ENCODE data around the gene DDIT4.

DDIT4 gene

GRCh38 chr10:72250666-72251065, 23.1 kb upstream of the DDIT4 start:
- DNase-seq: no peak

- DNase-seq: no peak
Observed at GRCh38 chr10:72251635-72252034, 22.1 kb upstream of the DDIT4 start.

GRCh38 chr10:72252972-72253371, 20.8 kb upstream of the DDIT4 start:
- DNase-seq: no peak

- DNase-seq: no peak
Observed at GRCh38 chr10:72253578-72253977, 20.1 kb upstream of the DDIT4 start.

- DNase-seq: no peak
Observed at GRCh38 chr10:72254813-72255568, 18.7 kb upstream of the DDIT4 start.

GRCh38 chr10:72255977-72256729, 17.6 kb upstream of the DDIT4 start:
- no peak for DNase-seq

GRCh38 chr10:72257051-72257892, 16.5 kb upstream of the DDIT4 start:
- DNase-seq: no peak

GRCh38 chr10:72258617-72259016, 15.1 kb upstream of the DDIT4 start:
- DNase-seq: no peak

- no peak for DNase-seq
Observed at GRCh38 chr10:72259491-72260238, 14.1 kb upstream of the DDIT4 start.

- DNase-seq: no peak
Observed at GRCh38 chr10:72260239-72260975, 13.3 kb upstream of the DDIT4 start.

GRCh38 chr10:72260976-72261783, 12.5 kb upstream of the DDIT4 start:
- DNase-seq: no peak

- no peak for DNase-seq
Observed at GRCh38 chr10:72261784-72262404, 11.8 kb upstream of the DDIT4 start.

GRCh38 chr10:72263613-72264241, 10.0 kb upstream of the DDIT4 start:
- peak; percentile 75 for DNase-seq

- DNase-seq: no peak
Observed at GRCh38 chr10:72264536-72264935, 9.2 kb upstream of the DDIT4 start.

- DNase-seq: no peak
Observed at GRCh38 chr10:72265508-72265907, 8.2 kb upstream of the DDIT4 start.

GRCh38 chr10:72265990-72266865, 7.5 kb upstream of the DDIT4 start:
- DNase-seq: no peak

- no peak for DNase-seq
Observed at GRCh38 chr10:72267381-72267780, 6.3 kb upstream of the DDIT4 start.

GRCh38 chr10:72267819-72268399, 5.8 kb upstream of the DDIT4 start:
- no peak for DNase-seq
